H1 (cell line): ENCODE results near the gene GSAP. TPM values are rescaled to one million over a fixed set of nuclear protein-coding genes. Genes with fewer than 3 reads are reported as not detected.

Source experiments
- CTCF ChIA-PET: fragments of 300-600 bp; sonication (Branson Sonifier 250); formaldehyde crosslinking; loops from one replicate; lab custom pipeline; 2021; ENCODE audit not compliant: partially characterized antibody; lab: Charles Lee
- POLR2A ChIA-PET: fragments of 300-600 bp; sonication (Branson Sonifier 250); formaldehyde crosslinking; loops from one replicate; lab custom pipeline; 2021; ENCODE audit warnings: inconsistent platforms; ENCODE audit not compliant: partially characterized antibody; lab: Charles Lee
- DNase-seq, 2 experiments: peaks; one replicate each; pipeline versions ENCODE4 v3.0.0 to v3.0.0-alpha.2; 2010 to 2022; ENCODE audit warnings: low spot score in 2 of 2, low read depth in 1 of 2, mixed read lengths in 1 of 2
- FAIRE-seq: peaks from 2 replicates; lab custom pipeline; 2011; peaks lifted over from hg19 to GRCh38; lab: Jason Lieb, UNC
- H2AFZ ChIP-seq: 2 replicates; pipeline ENCODE4 v1.8.1; 2012; ENCODE audit warnings: low read length, inconsistent platforms
- H2AK5ac ChIP-seq: 2 replicates; pipeline ENCODE4 v1.6.1; 2013; ENCODE audit warnings: low read depth, low read length
- H2BK120ac ChIP-seq: replicated peaks from 2 replicates; pipeline ENCODE3; 2013; ENCODE audit warnings: low read depth, low read length, inconsistent platforms
- H2BK12ac ChIP-seq: 2 replicates; pipeline ENCODE4 v1.6.1; 2013; ENCODE audit warnings: low read depth, low read length
- H2BK15ac ChIP-seq: 2 replicates; pipeline ENCODE4 v1.6.1; 2013; ENCODE audit warnings: low read length
- H2BK20ac ChIP-seq: 2 replicates; pipeline ENCODE4 v1.6.1; 2013; ENCODE audit warnings: low read length
- H2BK5ac ChIP-seq: 2 replicates; pipeline ENCODE4 v1.6.1; 2013; ENCODE audit warnings: low read depth, low read length
- H3K14ac ChIP-seq: 2 replicates; pipeline ENCODE4 v1.6.1; 2013; ENCODE audit warnings: inconsistent platforms; ENCODE audit not compliant: insufficient read length
- H3K18ac ChIP-seq: 2 replicates; pipeline ENCODE4 v1.6.1; 2013; ENCODE audit warnings: low read length; ENCODE audit errors: extremely low read depth
- H3K23ac ChIP-seq: 2 replicates; pipeline ENCODE4 v1.6.1; 2013; ENCODE audit warnings: inconsistent platforms; ENCODE audit not compliant: insufficient read length
- H3K23me2 ChIP-seq: 2 replicates; pipeline ENCODE4 v1.6.1; 2013; ENCODE audit warnings: low read depth, low read length
- H3K27ac ChIP-seq: 2 replicates; pipeline ENCODE4 v1.6.1; 2011; ENCODE audit warnings: low read depth, low read length, inconsistent platforms
- H3K27me3 ChIP-seq, 4 experiments: replicated peaks in 1 of 4; 1 replicate in 1 of 4; 2 replicates in 3 of 4; pipeline versions ENCODE4 v1.6.1 to v1.8.1; 2011 to 2013; ENCODE audit warnings: low read length in 3 of 4, mild to moderate bottlenecking in 3 of 4, inconsistent platforms in 2 of 4, mixed read lengths in 2 of 4, moderate library complexity in 1 of 4; ENCODE audit not compliant: control insufficient read depth in 3 of 4, insufficient read depth in 3 of 4; ENCODE audit errors: extremely low read depth in 1 of 4
- H3K36me3 ChIP-seq, 4 experiments: 2 replicates each; pipeline versions ENCODE4 v1.6.1 to v1.8.1; 2011 to 2013; ENCODE audit warnings: mild to moderate bottlenecking in 4 of 4, low read length in 3 of 4, moderate library complexity in 2 of 4, control low read depth in 1 of 4, inconsistent platforms in 1 of 4; ENCODE audit not compliant: insufficient read depth in 4 of 4, control insufficient read depth in 2 of 4
- H3K4ac ChIP-seq: replicated peaks from 2 replicates; pipeline ENCODE3; 2013; ENCODE audit warnings: low read length, low read depth, mixed read lengths, inconsistent platforms; ENCODE audit not compliant: insufficient read length
- H3K4me1 ChIP-seq, 4 experiments: replicated peaks in 1 of 4; 1 replicate in 1 of 4; 2 replicates in 3 of 4; pipeline versions ENCODE4 v1.6.1 to v1.8.1; 2011 to 2013; ENCODE audit warnings: low read length in 3 of 4, inconsistent platforms in 2 of 4, mixed read lengths in 1 of 4; ENCODE audit not compliant: insufficient read depth in 4 of 4, control insufficient read depth in 3 of 4
- H3K4me2 ChIP-seq, 2 experiments: 2 replicates each; pipeline versions ENCODE4 v1.6.1 to v1.8.1; 2011 to 2013; ENCODE audit warnings: low read depth in 2 of 2, low read length in 2 of 2, control low read depth in 1 of 2, inconsistent platforms in 1 of 2, mild to moderate bottlenecking in 1 of 2; ENCODE audit not compliant: insufficient read depth in 1 of 2
- H3K4me3 ChIP-seq, 4 experiments: fragments of 200-600, 300-600 bp in 1 of 4; sonication (generic), shearing (Covaris generic), sonication (Bioruptor Twin) in 1 of 4; 2 replicates each; pipeline versions ENCODE4 v1.5.1 to v1.8.1; 2011 to 2016; ENCODE audit warnings: low read length in 4 of 4, low read depth in 3 of 4, control low read depth in 2 of 4, inconsistent platforms in 2 of 4, mild to moderate bottlenecking in 2 of 4, mixed read lengths in 1 of 4, moderate library complexity in 1 of 4; ENCODE audit not compliant: insufficient read depth in 2 of 4; ENCODE audit errors: extremely low read depth in 1 of 4
- H3K56ac ChIP-seq: replicated peaks from 2 replicates; pipeline ENCODE3; 2013; ENCODE audit warnings: low read depth, mild to moderate bottlenecking, mixed read lengths, low read length, inconsistent platforms; ENCODE audit not compliant: insufficient read length
- H3K79me1 ChIP-seq: 2 replicates; pipeline ENCODE4 v1.6.1; 2013; ENCODE audit warnings: low read depth, low read length, control low read depth
- H3K79me2 ChIP-seq, 2 experiments: 2 replicates each; pipeline versions ENCODE4 v1.6.1 to v1.8.1; 2012 to 2013; ENCODE audit warnings: low read length in 2 of 2, mild to moderate bottlenecking in 2 of 2, inconsistent platforms in 1 of 2; ENCODE audit not compliant: insufficient read depth in 2 of 2, control insufficient read depth in 1 of 2
- H3K9ac ChIP-seq, 4 experiments: replicated peaks in 1 of 4; 1 replicate in 1 of 4; 2 replicates in 3 of 4; pipeline versions ENCODE4 v1.6.1 to v1.8.1; 2011 to 2013; ENCODE audit warnings: low read depth in 3 of 4, low read length in 3 of 4, control low read depth in 2 of 4, mild to moderate bottlenecking in 2 of 4, moderate library complexity in 2 of 4, inconsistent platforms in 1 of 4; ENCODE audit errors: extremely low read depth in 1 of 4
- H3K9me3 ChIP-seq, 2 experiments: 2 replicates each; pipeline versions ENCODE4 v1.6.1 to v1.8.1; 2012 to 2013; ENCODE audit warnings: mild to moderate bottlenecking in 2 of 2, moderate library complexity in 2 of 2, control low read depth in 1 of 2, inconsistent platforms in 1 of 2, low read depth in 1 of 2, low read length in 1 of 2, mixed read lengths in 1 of 2; ENCODE audit not compliant: insufficient read depth in 2 of 2
- H4K20me1 ChIP-seq, 2 experiments: replicated peaks in 1 of 2; 2 replicates each; pipeline versions ENCODE3 to v1.8.1; 2011 to 2013; ENCODE audit warnings: inconsistent platforms in 2 of 2, low read length in 2 of 2, mild to moderate bottlenecking in 1 of 2; ENCODE audit not compliant: insufficient read depth in 2 of 2, control insufficient read depth in 1 of 2
- H4K5ac ChIP-seq: 2 replicates; pipeline ENCODE4 v1.6.1; 2013; ENCODE audit warnings: low read length, low read depth, mixed read lengths, inconsistent platforms; ENCODE audit not compliant: insufficient read length
- H4K8ac ChIP-seq: 2 replicates; pipeline ENCODE4 v1.8.0; 2013; ENCODE audit warnings: mild to moderate bottlenecking, moderate library complexity, low read length, inconsistent platforms; ENCODE audit not compliant: insufficient read depth; ENCODE audit errors: extremely low read depth
- H4K91ac ChIP-seq: replicated peaks from 2 replicates; pipeline ENCODE3; 2013; ENCODE audit warnings: low read length, mixed read lengths, inconsistent platforms; ENCODE audit not compliant: insufficient read length
- BRCA1 ChIP-seq: IDR thresholded peaks from 2 replicates; pipeline ENCODE4 v1.6.1; 2012; ENCODE audit warnings: low read depth, low read length, improper control_type of control experiment
- CTBP2 ChIP-seq: IDR thresholded peaks from 2 replicates; pipeline ENCODE4 v1.7.0; 2011; ENCODE audit warnings: borderline replicate concordance, mild to moderate bottlenecking, moderate library complexity, mixed read lengths, low read length; ENCODE audit not compliant: insufficient read depth, insufficient read length
- EZH2 ChIP-seq: fragments of 200-600 bp; sonication (generic); IDR thresholded peaks from 2 replicates; pipeline ENCODE4 v1.7.1; 2012; ENCODE audit warnings: low read depth, mild to moderate bottlenecking, moderate library complexity, low read length, inconsistent platforms; ENCODE audit not compliant: severe bottlenecking
- FOSL1 ChIP-seq: IDR thresholded peaks from 2 replicates; pipeline ENCODE4 v1.6.1; 2011; ENCODE audit warnings: mild to moderate bottlenecking, low read depth, low read length, moderate library complexity; ENCODE audit not compliant: insufficient read depth
- MAX ChIP-seq: IDR thresholded peaks from 2 replicates; pipeline ENCODE4 v1.6.1; 2012; ENCODE audit warnings: inconsistent platforms
- POLR2A ChIP-seq, 2 experiments: IDR thresholded peaks; 1 replicate in 1 of 2; 2 replicates in 1 of 2; pipeline ENCODE4 v1.6.1; 2011; ENCODE audit warnings: low read depth in 2 of 2, low read length in 2 of 2, mild to moderate bottlenecking in 2 of 2; ENCODE audit errors: control extremely low read depth in 1 of 2
- POLR2AphosphoS5 ChIP-seq: IDR thresholded peaks from 2 replicates; pipeline ENCODE4 v1.6.1; 2011; ENCODE audit warnings: low read depth, low read length
- POU5F1 ChIP-seq: IDR thresholded peaks from 2 replicates; pipeline ENCODE4 v1.6.1; 2011; ENCODE audit warnings: low read depth, mild to moderate bottlenecking, low read length, moderate library complexity
- RAD21 ChIP-seq, 2 experiments: IDR thresholded peaks in 1 of 2; conservative IDR thresholded peaks in 1 of 2; 2 replicates each; pipeline ENCODE4 v1.6.1; 2011; ENCODE audit warnings: low read depth in 2 of 2, low read length in 2 of 2, improper control_type of control experiment in 1 of 2, inconsistent platforms in 1 of 2, mild to moderate bottlenecking in 1 of 2, moderate library complexity in 1 of 2
- RXRA ChIP-seq: IDR thresholded peaks from 2 replicates; pipeline ENCODE4 v1.6.1; 2011; ENCODE audit warnings: low read depth, mild to moderate bottlenecking, low read length, moderate library complexity; ENCODE audit not compliant: insufficient read depth
- SIX5 ChIP-seq: IDR thresholded peaks from 2 replicates; pipeline ENCODE4 v1.6.1; 2011; ENCODE audit warnings: mild to moderate bottlenecking, low read depth, low read length
- YY1 ChIP-seq: IDR thresholded peaks from 2 replicates; pipeline ENCODE4 v1.6.1; 2011; ENCODE audit warnings: low read depth, mild to moderate bottlenecking, low read length
- WGBS, 2 experiments: shearing (Covaris generic) in 1 of 2; methylation state at CpG; one replicate each; pipeline versions ENCODE4 v1.1.6 to v1.1.7; 2013 to 2015; ENCODE audit warnings: low lambda C conversion rate in 2 of 2, mixed read lengths in 2 of 2, inconsistent platforms in 1 of 2, low coverage in 1 of 2, missing lambda C conversion rate in 1 of 2; ENCODE audit not compliant: insufficient replicate concordance in 2 of 2, insufficient coverage in 1 of 2, insufficient read length in 1 of 2; ENCODE audit errors: extremely low coverage in 1 of 2, missing lambda C conversion rate in 1 of 2; 5-methylcytosine and 5-hydroxymethylcytosine counted together
- polyA plus RNA-seq, 7 experiments: library from polyadenylated mRNA; depleted of rRNA in 3 of 7; stranded (reverse) in 5 of 7; unstranded in 2 of 7; fragments of >200 nt in 5 of 7; fragments of 200-250 nt in 2 of 7; gene quantifications; 1 replicate in 5 of 7; 2 replicates in 1 of 7; 4 replicates in 1 of 7; pipeline versions ENCODE4 v1.2.1 to v1.2.3, GENCODE V29; 2011 to 2013; ENCODE audit warnings: missing spikeins in 2 of 7, mixed read lengths in 2 of 7
- total RNA-seq: library from RNA; stranded (reverse); fragmentation: NEBNext Ultra II Directional; extraction: Animal tissue kit (Norgen Biotek cat#: 25700); gene quantifications from 2 replicates; pipeline ENCODE4 v1.2.1, GENCODE V29; 2021

GSAP gene
- total and polyA plus RNA-seq, 2 of the 8 experiments (the other 6 are each of a cell fraction or from before 2014, with no cell fraction given), result 0.93 to 2.1 TPM

GRCh38 chr7:77378584-77378983, 37.6 kb downstream of the GSAP start:
- Histone ChIP-seq H2BK120ac (no peak overlapping the region), H2BK20ac (no peak overlapping the region), H2BK5ac (no peak overlapping the region), H2BK12ac (no peak overlapping the region), H2AK5ac (no peak overlapping the region), H3K14ac (no peak overlapping the region), H3K23ac (no peak overlapping the region), H4K8ac (no peak overlapping the region), H3K9ac (no peak overlapping the region), H2BK15ac (no peak overlapping the region), H3K27ac (no peak overlapping the region), H3K79me1 (no peaks in the 10 kb centered on the region), H3K18ac (no peak overlapping the region), H4K20me1 (no peaks in the 10 kb centered on the region), H3K9me3 (no peaks in the 10 kb centered on the region), H3K27me3 (peaks cover 0 to 1% (median 0%) of the 10 kb centered on the region in 4 experiments; a peak in 2 of 7 replicates), H4K5ac (no peak overlapping the region), H3K36me3 (peaks cover 0 to 5% (median 0%) of the 10 kb centered on the region in 4 experiments; a peak in 1 of 8 replicates), H3K4me1 (no peaks in the 10 kb centered on the region), H4K91ac (no peak overlapping the region), H2AFZ (no peak overlapping the region), H3K56ac (no peak overlapping the region), H3K79me2 (no peaks in the 10 kb centered on the region), H3K23me2 (no peaks in the 10 kb centered on the region)
- ChIA-PET CTCF (interaction anchor here (1.2 to 1.5 kb wide), 2 partner anchors 15 to 19 kb away, joined by 3 to 6 read pairs; no protein-coding TSS in a partner anchor), POLR2A (no interaction called here)
- DNase-seq, result no peak
- FAIRE-seq, result no peak
- WGBS, 2 experiments, result 93% methylated on average over 3 of the region's 3 CpGs; no CpG with 5 or more reads in 1 of the 2 experiments
- TF ChIP-seq MAX, result no peak
- TF ChIP-seq POLR2A (IDR thresholded peaks at IDR 0.05; ENCODE audit: control extremely low read depth in 1 of 2, low read depth in 2 of 2, low read length in 2 of 2), result no peak
- no peak for TF ChIP-seq POU5F1
- TF ChIP-seq CTBP2, result no peak
- TF ChIP-seq FOSL1, result no peak
- no peak for TF ChIP-seq EZH2
- no peak for TF ChIP-seq YY1
- no peak for TF ChIP-seq RAD21 (IDR thresholded peaks at IDR 0.05 in 1 of 2, conservative IDR thresholded peaks at IDR 0.05 in 1 of 2; ENCODE audit: low read depth in 2 of 2, low read length in 2 of 2)
- no peak for TF ChIP-seq RXRA
- no peak for TF ChIP-seq POLR2AphosphoS5
- no peak for TF ChIP-seq BRCA1
- TF ChIP-seq SIX5, result no peak
- TF ChIP-seq, all 59 proteins: peak for 0
- Histone ChIP-seq H3K4me3 (no peak overlapping the region), H3K4me2 (no peak overlapping the region), H3K4ac (no peak overlapping the region)
